GM12878 (cell line): ENCODE data around the gene KDM6A. TPM values are rescaled to one million over a fixed set of nuclear protein-coding genes. Genes with fewer than 3 reads are reported as not detected.

ENCODE experiments used
- ATAC-seq: fragments of 200-7000 bp; cut with Tn5 transposase; 3 replicates; pipeline ENCODE4 v1.9.1; 2020; ENCODE audit warnings: mild to moderate bottlenecking, moderate library complexity
- BruUV-seq: library from RNA; stranded (reverse); fragments of 400-500 nt; replicated peaks from 2 replicates; lab custom pipeline; 2021; lab: Mats Ljungman, UMichigan
- CTCF ChIA-PET: fragments of 300-600 bp; sonication (Branson Sonifier 250); formaldehyde crosslinking; extraction: SDS; loops from one replicate; lab custom pipeline; 2021; ENCODE audit warnings: inconsistent platforms; lab: Yijun Ruan, JAX
- POLR2A ChIA-PET: fragments of 350-600 bp; formaldehyde crosslinking; extraction: SDS; loops from one replicate; lab custom pipeline; 2021; ENCODE audit warnings: inconsistent platforms; lab: Charles Lee
- RAD21 ChIA-PET: fragments of 300-600 bp; sonication (Branson Sonifier 250); formaldehyde crosslinking; loops from one replicate; lab custom pipeline; 2023; ENCODE audit warnings: antibody characterized with exemption; ENCODE audit not compliant: unreplicated experiment; lab: Charles Lee
- SMC1A ChIA-PET: fragments of 300-600 bp; sonication (Branson Sonifier 250); formaldehyde crosslinking; loops from one replicate; lab custom pipeline; 2023; ENCODE audit not compliant: unreplicated experiment, uncharacterized antibody; lab: Charles Lee
- DNase-seq: peaks from one replicate; pipeline ENCODE4 v3.0.0-alpha.2; 2011; ENCODE audit warnings: low read depth, low spot score
- FAIRE-seq: peaks from 3 replicates; lab custom pipeline; 2011; peaks lifted over from hg19 to GRCh38; lab: Jason Lieb, UNC
- H2AFZ ChIP-seq: 2 replicates; pipeline ENCODE4 v1.6.0; 2011; ENCODE audit warnings: low read depth, low read length, control low read depth; ENCODE audit not compliant: control insufficient read depth
- H3K27ac ChIP-seq: 2 replicates; pipeline ENCODE4 v1.5.1; 2011; ENCODE audit warnings: control low read depth; ENCODE audit not compliant: control insufficient read depth, insufficient read depth
- H3K27me3 ChIP-seq, 2 experiments: replicated peaks in 1 of 2; 2 replicates each; pipeline versions ENCODE4 v1.6.0 to v1.6.1; 2011; ENCODE audit warnings: low read length in 1 of 2; ENCODE audit not compliant: control insufficient read depth in 2 of 2, insufficient read depth in 2 of 2
- H3K36me3 ChIP-seq, 2 experiments: 2 replicates each; pipeline ENCODE4 v1.5.1; 2011; ENCODE audit warnings: low read length in 1 of 2; ENCODE audit not compliant: control insufficient read depth in 2 of 2, insufficient read depth in 2 of 2
- H3K4me1 ChIP-seq: 2 replicates; pipeline ENCODE4 v1.6.1; 2011; ENCODE audit warnings: mild to moderate bottlenecking, low read length, moderate library complexity, mixed read lengths; ENCODE audit not compliant: control insufficient read depth, insufficient read depth
- H3K4me2 ChIP-seq: 2 replicates; pipeline ENCODE4 v1.6.0; 2011; ENCODE audit warnings: control low read depth; ENCODE audit not compliant: control insufficient read depth, insufficient read depth
- H3K4me3 ChIP-seq: fragments of 200-600 bp; sonication (generic); 2 replicates; pipeline ENCODE4 v1.5.1; 2016
- H3K79me2 ChIP-seq: 2 replicates; pipeline ENCODE4 v1.6.0; 2011; ENCODE audit warnings: low read length; ENCODE audit not compliant: control insufficient read depth, insufficient read depth
- H3K9ac ChIP-seq: 2 replicates; pipeline ENCODE4 v1.8.0; 2011; ENCODE audit warnings: low read length, control low read depth, mixed read lengths; ENCODE audit not compliant: control insufficient read depth, insufficient read depth
- H3K9me3 ChIP-seq: replicated peaks from 3 replicates; pipeline ENCODE4 v1.5.1; 2011; ENCODE audit warnings: mild to moderate bottlenecking, low read length; ENCODE audit not compliant: control insufficient read depth, insufficient read depth
- H4K20me1 ChIP-seq: 2 replicates; pipeline ENCODE4 v1.6.0; 2011; ENCODE audit not compliant: control insufficient read depth, insufficient read depth
- BHLHE40 ChIP-seq, 2 experiments: fragments of 450-650 bp in 1 of 2; IDR thresholded peaks; 2 replicates each; pipeline ENCODE4 v1.6.1; 2011 to 2017; ENCODE audit warnings: low read depth in 2 of 2, borderline replicate concordance in 1 of 2, improper control_type of control experiment in 1 of 2, low read length in 1 of 2, mild to moderate bottlenecking in 1 of 2
- CHD2 ChIP-seq: IDR thresholded peaks from 2 replicates; pipeline ENCODE4 v1.6.1; 2011; ENCODE audit warnings: low read depth, low read length, improper control_type of control experiment, borderline replicate concordance
- CTCF ChIP-seq, 3 experiments: IDR thresholded peaks in 2 of 3; conservative IDR thresholded peaks in 1 of 3; 2 replicates each; pipeline ENCODE4 v1.5.1; 2011; ENCODE audit warnings: low read depth in 3 of 3, low read length in 3 of 3, mild to moderate bottlenecking in 3 of 3, control low read depth in 2 of 3, moderate library complexity in 2 of 3, inconsistent platforms in 1 of 3, mixed read lengths in 1 of 3; ENCODE audit not compliant: control insufficient read depth in 2 of 3, insufficient read depth in 1 of 3; ENCODE audit errors: extremely low read depth in 1 of 3
- CUX1 ChIP-seq: IDR thresholded peaks from 2 replicates; pipeline ENCODE4 v1.6.1; 2012; ENCODE audit warnings: improper control_type of control experiment, low read depth, low read length; ENCODE audit not compliant: insufficient replicate concordance
- ETV6 ChIP-seq, 2 experiments: fragments of 450-650 bp in 1 of 2; IDR thresholded peaks in 1 of 2; conservative IDR thresholded peaks in 1 of 2; 2 replicates each; pipeline ENCODE4 v1.6.1; 2014; ENCODE audit warnings: antibody characterized with exemption in 1 of 2, borderline replicate concordance in 1 of 2, low read depth in 1 of 2, mild to moderate bottlenecking in 1 of 2, moderate library complexity in 1 of 2
- HCFC1 ChIP-seq: fragments of 150-350 bp; IDR thresholded peaks from 2 replicates; pipeline ENCODE4 v1.6.1; 2014; ENCODE audit warnings: low read length
- KLF5 ChIP-seq: fragments of 450-650 bp; IDR thresholded peaks from 2 replicates; pipeline ENCODE4 v1.6.1; 2014; ENCODE audit warnings: mild to moderate bottlenecking; ENCODE audit not compliant: partially characterized antibody
- MAX ChIP-seq: IDR thresholded peaks from 2 replicates; pipeline ENCODE4 v1.6.1; 2012; ENCODE audit warnings: low read depth, low read length, improper control_type of control experiment
- NR2C1 ChIP-seq: fragments of 450-650 bp; IDR thresholded peaks from 2 replicates; pipeline ENCODE4 v1.6.1; 2017; ENCODE audit warnings: antibody characterized with exemption, mild to moderate bottlenecking, moderate library complexity
- NR2C2 ChIP-seq: IDR thresholded peaks from 2 replicates; pipeline ENCODE4 v1.6.1; 2011; ENCODE audit warnings: borderline replicate concordance, low read depth; ENCODE audit not compliant: control insufficient read depth, insufficient read length
- RB1 ChIP-seq: fragments of 450-650 bp; formaldehyde crosslinking; IDR thresholded peaks from 2 replicates; pipeline ENCODE4 v1.6.1; 2017; ENCODE audit warnings: mild to moderate bottlenecking, borderline replicate concordance
- SUPT20H ChIP-seq: IDR thresholded peaks from 2 replicates; pipeline ENCODE4 v1.6.1; 2011; ENCODE audit warnings: low read depth, mild to moderate bottlenecking, low read length, moderate library complexity, borderline replicate concordance; ENCODE audit not compliant: control insufficient read depth
- TCF7 ChIP-seq: IDR thresholded peaks from 2 replicates; pipeline ENCODE4 v1.6.1; 2014; ENCODE audit warnings: antibody characterized with exemption, borderline replicate concordance
- ZNF384 ChIP-seq: IDR thresholded peaks from 2 replicates; pipeline ENCODE4 v1.6.1; 2012; ENCODE audit warnings: low read depth, mild to moderate bottlenecking, low read length, improper control_type of control experiment, borderline replicate concordance
- WGBS: methylation state at CpG from one replicate; pipeline ENCODE4 v1.1.6; 2016; ENCODE audit warnings: low lambda C conversion rate; ENCODE audit not compliant: insufficient replicate concordance, insufficient coverage; ENCODE audit errors: missing lambda C conversion rate; 5-methylcytosine and 5-hydroxymethylcytosine counted together
- in situ Hi-C: fragments of 300-500 bp; cut with MboI; formaldehyde crosslinking; loops from 9 replicates; pipeline ENCODE4 v1.14.3; 2018; ENCODE audit warnings: mixed read lengths
- intact Hi-C: fragments of 100-400 bp; cut with micrococcal nuclease; formaldehyde crosslinking; loops from one replicate; pipeline ENCODE4 v1.14.2; 2022; ENCODE audit not compliant: unreplicated experiment
- polyA plus RNA-seq, 11 experiments: library from polyadenylated mRNA; depleted of rRNA in 4 of 11; unstranded in 6 of 11; stranded (reverse) in 5 of 11; fragments of >200 nt; fragmentation: Nextera tagmentation in 4 of 11; fragmentation: Illumina TruSeq in 1 of 11; extraction: Ambion mirVana in 4 of 11; extraction: Trizol in 1 of 11; gene quantifications; 1 replicate in 1 of 11; 2 replicates in 10 of 11; pipeline versions ENCODE4 v1.2.1 to v1.2.3, GENCODE V29; 2011 to 2016; ENCODE audit warnings: inconsistent platforms in 2 of 11, missing spikeins in 2 of 11, low read depth in 1 of 11
- total RNA-seq, 4 experiments: library from RNA; depleted of rRNA in 3 of 4; stranded (reverse); fragments of >200 nt in 3 of 4; fragmentation: Illumina TruSeq in 1 of 4; extraction: Trizol in 1 of 4; gene quantifications; 2 replicates each; pipeline versions ENCODE4 v1.2.1 to v1.2.3, GENCODE V29; 2013 to 2021

Gene KDM6A
- total and polyA plus RNA-seq, 10 of the 15 experiments (the other 5 are each of a cell fraction or from before 2014, with no cell fraction given), result 7.9 to 29.0 (median 20.4) TPM

- WGBS, result 43% methylated on average over 10 of the region's 10 CpGs
- ChIA-PET RAD21 (no interaction called here), SMC1A (no interaction called here), CTCF (no interaction called here), POLR2A (no interaction called here)
- Histone ChIP-seq H3K4me1 (no peaks in the 10 kb centered on the region), H4K20me1 (no peaks in the 10 kb centered on the region), H3K9me3 (no peaks in the 10 kb centered on the region), H3K9ac (no peak overlapping the region), H3K36me3 (no peaks in the 10 kb centered on the region), H3K27me3 (no peaks in the 10 kb centered on the region), H3K79me2 (no peaks in the 10 kb centered on the region), H3K27ac (no peak overlapping the region), H2AFZ (no peak overlapping the region), H3K4me3 (no peak overlapping the region), H3K4me2 (no peak overlapping the region)
- FAIRE-seq, result no peak
- intact Hi-C loops, result no loop called here
- no peak for DNase-seq
- ATAC-seq, result no peak
- no TSS peak for BruUV-seq
- in situ Hi-C loops, result no loop called here
- no peak for TF ChIP-seq NR2C2
- no peak for TF ChIP-seq CTCF (IDR thresholded peaks at IDR 0.05 in 2 of 3, conservative IDR thresholded peaks at IDR 0.05 in 1 of 3; ENCODE audit: control insufficient read depth in 2 of 3, extremely low read depth in 1 of 3, insufficient read depth in 1 of 3, low read depth in 3 of 3, low read length in 3 of 3)
- no peak for TF ChIP-seq MAX
- TF ChIP-seq SUPT20H, result no peak
- TF ChIP-seq TCF7, result no peak
- no peak for TF ChIP-seq ETV6 (conservative IDR thresholded peaks at IDR 0.05 in 1 of 2, IDR thresholded peaks at IDR 0.05 in 1 of 2; ENCODE audit: borderline replicate concordance in 1 of 2, low read depth in 1 of 2)
- TF ChIP-seq HCFC1, result no peak
- no peak for TF ChIP-seq NR2C1
- no peak for TF ChIP-seq KLF5
- no peak for TF ChIP-seq BHLHE40 (IDR thresholded peaks at IDR 0.05; ENCODE audit: borderline replicate concordance in 1 of 2, low read depth in 2 of 2, low read length in 1 of 2)
- TF ChIP-seq CHD2, result no peak
- no peak for TF ChIP-seq RB1
- TF ChIP-seq ZNF384, result no peak
- no peak for TF ChIP-seq CUX1
These were observed 30.3 kb upstream of the KDM6A start for GRCh38 chrX:44842550-44843317.
